Endometrial microvascular endothelial cells (primary cell): Measurements from ENCODE around the gene RAB27B. TPM values are rescaled to one million over a fixed set of nuclear protein-coding genes. Genes with fewer than 3 reads are reported as not detected.

Experiments
- in situ Hi-C: cut with HindIII; loops from 2 replicates; pipeline ENCODE4 v1.10.0; 2017; ENCODE audit warnings: low sequenced_read_pairs, low pct_unique_long_range_greater_than_20kb; ENCODE audit errors: inconsistent ontology term
- total RNA-seq: library from RNA; depleted of rRNA; stranded (reverse); fragments of >200 nt; gene quantifications from one replicate; pipeline ENCODE4 v1.2.3, GENCODE V29; 2015; ENCODE audit errors: inconsistent ontology term

RAB27B gene
- total RNA-seq, 1 donor from 2014 or later = 0.37 TPM

GRCh38 chr18:54928236-54928635 is 100.0 kb downstream of the RAB27B start:
- in situ Hi-C loops = no loop called here

- in situ Hi-C loops = no loop called here
Observed at GRCh38 chr18:54931152-54931551, 102.9 kb downstream of the RAB27B start.

GRCh38 chr18:54932472-54932871 is 104.2 kb downstream of the RAB27B start:
- in situ Hi-C loops = no loop called here

- in situ Hi-C loops = no loop called here
Observed at GRCh38 chr18:54938506-54938905, 110.2 kb downstream of the RAB27B start.

DNA sequence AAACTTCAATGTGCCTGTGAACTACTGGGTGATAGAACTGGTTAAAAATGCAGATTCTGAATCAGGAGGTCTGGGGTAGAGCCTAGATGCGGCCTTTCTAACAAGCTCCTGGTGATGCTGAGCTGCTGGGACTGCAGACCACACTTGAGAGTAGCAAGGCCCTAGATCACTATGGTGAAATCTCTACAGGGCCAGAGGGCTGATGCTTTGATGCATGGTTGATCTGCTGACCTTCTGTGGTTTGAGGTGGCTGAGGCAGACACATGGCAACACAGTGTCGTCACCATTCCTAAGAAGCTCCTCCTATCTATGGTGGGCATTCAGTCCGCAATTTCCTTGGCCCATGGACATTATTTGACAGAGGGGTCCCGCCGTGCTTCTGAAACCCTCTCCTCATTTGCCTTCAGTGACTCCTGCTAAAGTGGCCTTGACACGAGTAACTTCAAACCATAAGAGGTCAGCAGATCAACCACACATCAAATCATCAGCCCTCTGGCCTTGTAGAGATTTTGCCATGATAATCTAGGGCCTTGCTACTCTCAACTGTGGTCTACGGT is 111.2 kb downstream of the RAB27B start:
- in situ Hi-C loops = no loop called here

GRCh38 chr18:54942144-54942543 is 113.9 kb downstream of the RAB27B start:
- in situ Hi-C loops = no loop called here

- in situ Hi-C loops = no loop called here
Observed at GRCh38 chr18:54942569-54942968, 114.3 kb downstream of the RAB27B start.

Other genes with a start within 250 kb of the RAB27B start
- not detected for gene DYNAP, start 237.2 kb upstream of the RAB27B start, total RNA-seq
- 5.7 TPM for gene CCDC68, start 131.0 kb downstream of the RAB27B start, total RNA-seq